Endothelial cell (in vitro differentiated cells): Measurements from ENCODE around the gene RUVBL1. TPM values are rescaled to one million over a fixed set of nuclear protein-coding genes. Genes with fewer than 3 reads are reported as not detected.

Source experiments
- DNase-seq: peaks from one replicate; pipeline ENCODE4 v3.0.0; 2021; ENCODE audit warnings: low spot score
- H3K27ac Mint-ChIP-seq: one replicate; pipeline ENCODE4 v1.8.0; 2021; ENCODE audit warnings: mixed read lengths, inconsistent platforms; ENCODE audit not compliant: unreplicated experiment
- H3K27me3 Mint-ChIP-seq: one replicate; pipeline ENCODE4 v1.8.0; 2021; ENCODE audit warnings: mild to moderate bottlenecking, moderate library complexity, mixed read lengths, inconsistent platforms; ENCODE audit not compliant: unreplicated experiment
- H3K36me3 Mint-ChIP-seq: one replicate; pipeline ENCODE4 v1.8.0; 2021; ENCODE audit warnings: mild to moderate bottlenecking, low read depth, mixed read lengths, inconsistent platforms; ENCODE audit not compliant: unreplicated experiment
- H3K4me1 Mint-ChIP-seq: one replicate; pipeline ENCODE4 v1.8.0; 2021; ENCODE audit warnings: mild to moderate bottlenecking, mixed read lengths, inconsistent platforms; ENCODE audit not compliant: unreplicated experiment
- H3K4me3 Mint-ChIP-seq: one replicate; pipeline ENCODE4 v1.8.0; 2021; ENCODE audit warnings: mild to moderate bottlenecking, mixed read lengths, inconsistent platforms; ENCODE audit not compliant: unreplicated experiment
- H3K9me3 Mint-ChIP-seq: one replicate; pipeline ENCODE4 v1.8.0; 2021; ENCODE audit warnings: mixed read lengths, inconsistent platforms; ENCODE audit not compliant: unreplicated experiment
- CTCF ChIP-seq: fragments of 200-600 bp; sonication (generic); IDR thresholded peaks from one replicate; pipeline ENCODE4 v1.5.0; 2021; ENCODE audit warnings: antibody characterized with exemption; ENCODE audit not compliant: unreplicated experiment
- total RNA-seq: library from RNA; stranded (reverse); fragmentation: NEBNext Ultra II Directional; extraction: Animal tissue kit (Norgen Biotek cat#: 25700); gene quantifications from one replicate; pipeline ENCODE4 v1.2.1, GENCODE V29; 2021; ENCODE audit not compliant: unreplicated experiment

The RUVBL1 gene
- total RNA-seq, 1 donor from 2014 or later, result 30.3 TPM

GRCh38 chr3:128066114-128066513 is 57.5 kb downstream of the RUVBL1 start:
- no peak overlapping the region for H3K27ac Mint-ChIP-seq
- peaks cover 53% of the 10 kb centered on the region for H3K36me3 Mint-ChIP-seq
- no peak for TF ChIP-seq CTCF
- peaks cover 3% of the 10 kb centered on the region for H3K4me1 Mint-ChIP-seq
- no peaks in the 10 kb centered on the region for H3K9me3 Mint-ChIP-seq
- peak overlapping the region; percentile 42 for H3K4me3 Mint-ChIP-seq
- DNase-seq, result no peak
- H3K27me3 Mint-ChIP-seq, result peaks cover 10% of the 10 kb centered on the region

- Mint-ChIP-seq H3K36me3 (peaks cover 62% of the 10 kb centered on the region), H3K27ac (no peak overlapping the region), H3K4me1 (peaks cover 3% of the 10 kb centered on the region), H3K9me3 (no peaks in the 10 kb centered on the region), H3K4me3 (peak overlapping the region; percentile 27), H3K27me3 (peaks cover 10% of the 10 kb centered on the region)
- DNase-seq, result no peak
- no peak for TF ChIP-seq CTCF
These were observed 58.6 kb downstream of the RUVBL1 start for GRCh38 chr3:128064962-128065361.

DNA sequence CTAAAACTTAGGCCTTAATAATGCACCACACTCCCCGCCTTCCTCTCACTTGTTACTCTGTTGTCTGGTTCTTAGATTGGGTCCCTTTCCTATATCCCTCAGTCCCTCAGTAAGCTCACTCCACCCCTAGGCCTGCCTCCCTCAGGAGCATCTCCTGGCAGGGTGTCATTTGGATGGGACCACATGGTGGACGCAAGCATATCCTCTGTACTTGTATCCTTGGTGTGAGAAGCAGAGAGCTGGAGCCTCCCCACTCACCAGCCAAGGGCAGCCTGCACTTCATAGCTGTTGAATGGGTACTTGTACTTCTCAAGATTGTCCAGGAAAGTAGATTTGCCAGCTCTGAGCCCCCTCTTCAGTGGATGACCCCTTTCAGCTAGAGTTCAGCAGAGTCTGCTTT is 59.7 kb downstream of the RUVBL1 start:
- H3K27ac Mint-ChIP-seq, result no peak overlapping the region
- H3K4me3 Mint-ChIP-seq, result no peak overlapping the region
- no peaks in the 10 kb centered on the region for H3K9me3 Mint-ChIP-seq
- TF ChIP-seq CTCF, result no peak
- peaks cover 3% of the 10 kb centered on the region for H3K4me1 Mint-ChIP-seq
- DNase-seq, result no peak
- peaks cover 8% of the 10 kb centered on the region for H3K27me3 Mint-ChIP-seq
- peaks cover 66% of the 10 kb centered on the region for H3K36me3 Mint-ChIP-seq

- no peaks in the 10 kb centered on the region for H3K4me1 Mint-ChIP-seq
- peaks cover 55% of the 10 kb centered on the region for H3K36me3 Mint-ChIP-seq
- no peak overlapping the region for H3K27ac Mint-ChIP-seq
- no peaks in the 10 kb centered on the region for H3K9me3 Mint-ChIP-seq
- no peak for TF ChIP-seq CTCF
- H3K27me3 Mint-ChIP-seq, result peaks cover 9% of the 10 kb centered on the region
- no peak for DNase-seq
- H3K4me3 Mint-ChIP-seq, result peak overlapping the region; percentile 64
These were observed 61.4 kb downstream of the RUVBL1 start for GRCh38 chr3:128062033-128062745.
